Lung (tissue), 12 donors: ENCODE results near the gene TBC1D3B. TPM values are rescaled to one million over a fixed set of nuclear protein-coding genes. Genes with fewer than 3 reads are reported as not detected.
"Not testable (repeated sequence)": the region's sequence is repeated elsewhere in the genome, so short reads cannot be mapped to it uniquely, and the experiment has no call there.

Experiments used
- ATAC-seq: fragments of 200-7000 bp; cut with Tn5 transposase; one replicate; pipeline ENCODE4 v1.9.1; 2020; ENCODE audit warnings: moderate number of reproducible peaks; ENCODE audit not compliant: insufficient read depth, low FRiP score
- DNase-seq, 3 donors: peaks; one replicate each; pipeline ENCODE4 v3.0.0-alpha.2; 2013 to 2017
- H3K27ac ChIP-seq, 2 donors: one replicate each; pipeline ENCODE4 v1.5.1; 2013; ENCODE audit warnings: mild to moderate bottlenecking in 2 of 2, moderate library complexity in 2 of 2, control low read depth in 1 of 2, inconsistent platforms in 1 of 2, low read depth in 1 of 2, low read length in 1 of 2
- H3K27me3 ChIP-seq, 3 donors: one replicate each; pipeline ENCODE4 v1.5.1; 2013; ENCODE audit warnings: low read length in 2 of 3; ENCODE audit not compliant: control insufficient read depth in 3 of 3, insufficient read depth in 3 of 3
- H3K36me3 ChIP-seq, 4 donors: one replicate each; pipeline ENCODE4 v1.5.1; 2013; ENCODE audit warnings: low read length in 4 of 4, mild to moderate bottlenecking in 1 of 4, moderate library complexity in 1 of 4; ENCODE audit not compliant: control insufficient read depth in 4 of 4, insufficient read depth in 4 of 4
- H3K4me1 ChIP-seq, 5 donors: one replicate each; pipeline ENCODE4 v1.5.1; 2013; ENCODE audit warnings: low read length in 5 of 5, mild to moderate bottlenecking in 2 of 5, moderate library complexity in 1 of 5; ENCODE audit not compliant: control insufficient read depth in 5 of 5, insufficient read depth in 5 of 5
- H3K4me3 ChIP-seq: one replicate; pipeline ENCODE4 v1.5.1; 2013; ENCODE audit warnings: mild to moderate bottlenecking, control low read depth, moderate library complexity
- H3K9ac ChIP-seq, 2 donors: one replicate each; pipeline ENCODE4 v1.5.1; 2013; ENCODE audit warnings: low read length in 2 of 2, control low read depth in 1 of 2; ENCODE audit not compliant: insufficient read depth in 1 of 2
- H3K9me3 ChIP-seq, 4 donors: one replicate each; pipeline ENCODE4 v1.5.1; 2013; ENCODE audit warnings: low read length in 3 of 4, mild to moderate bottlenecking in 1 of 4, moderate library complexity in 1 of 4; ENCODE audit not compliant: control insufficient read depth in 4 of 4, insufficient read depth in 3 of 4
- WGBS, 2 donors: extraction: QIAGEN DNeasy Blood & Tissue Kit; methylation state at CpG; one replicate each; pipeline ENCODE4 v1.1.7; 2013; 5-methylcytosine and 5-hydroxymethylcytosine counted together
- polyA plus RNA-seq, 2 donors: library from polyadenylated mRNA; stranded (reverse); fragments of 200-250 nt; gene quantifications; one replicate each; pipeline ENCODE4 v1.2.1, GENCODE V29; 2013
- total RNA-seq, 2 donors: library from RNA; depleted of rRNA in 1 of 2; stranded (reverse); fragments of >200 nt in 1 of 2; gene quantifications; one replicate each; pipeline ENCODE4 v1.2.1, GENCODE V29; 2014 to 2021
- TF ChIP-seq, protein P1 (sequence below): IDR thresholded peaks from 2 replicates; pipeline ENCODE4 v1.5.1; 2012; ENCODE audit warnings: mild to moderate bottlenecking; ENCODE audit errors: control extremely low read depth, extremely low read depth
- donor health status: control.
- donor health status: control.
- donor health status: Bipolar disorder and iron deficiency.
- donor health status: healthy.
- donor health status: DM: yes; HTN: yes; CAD: no.

TBC1D3B gene
- total and polyA plus RNA-seq, 4 donors = 1.6 to 7.5 (median 3.0) TPM

GRCh38 chr17:36127199-36127893, 49.1 kb downstream of the TBC1D3B start:
- no peaks in the 10 kb centered on the region for H3K36me3 ChIP-seq
- no peak overlapping the region for H3K9ac ChIP-seq
- DNase-seq (no peak), ATAC-seq (no peak)
- H3K27me3 ChIP-seq = no peaks in the 10 kb centered on the region
- H3K27ac ChIP-seq = no peak overlapping the region
- peaks cover 0 to 14% (median 4%) of the 10 kb centered on the region in 4 donors for H3K9me3 ChIP-seq
- H3K4me3 ChIP-seq = no peak overlapping the region
- H3K4me1 ChIP-seq = peaks cover 0 to 1% (median 0%) of the 10 kb centered on the region in 5 donors
- 84% methylated on average over 7 of the region's 7 CpGs for WGBS, 2 donors
- TF ChIP-seq, protein P1, sequence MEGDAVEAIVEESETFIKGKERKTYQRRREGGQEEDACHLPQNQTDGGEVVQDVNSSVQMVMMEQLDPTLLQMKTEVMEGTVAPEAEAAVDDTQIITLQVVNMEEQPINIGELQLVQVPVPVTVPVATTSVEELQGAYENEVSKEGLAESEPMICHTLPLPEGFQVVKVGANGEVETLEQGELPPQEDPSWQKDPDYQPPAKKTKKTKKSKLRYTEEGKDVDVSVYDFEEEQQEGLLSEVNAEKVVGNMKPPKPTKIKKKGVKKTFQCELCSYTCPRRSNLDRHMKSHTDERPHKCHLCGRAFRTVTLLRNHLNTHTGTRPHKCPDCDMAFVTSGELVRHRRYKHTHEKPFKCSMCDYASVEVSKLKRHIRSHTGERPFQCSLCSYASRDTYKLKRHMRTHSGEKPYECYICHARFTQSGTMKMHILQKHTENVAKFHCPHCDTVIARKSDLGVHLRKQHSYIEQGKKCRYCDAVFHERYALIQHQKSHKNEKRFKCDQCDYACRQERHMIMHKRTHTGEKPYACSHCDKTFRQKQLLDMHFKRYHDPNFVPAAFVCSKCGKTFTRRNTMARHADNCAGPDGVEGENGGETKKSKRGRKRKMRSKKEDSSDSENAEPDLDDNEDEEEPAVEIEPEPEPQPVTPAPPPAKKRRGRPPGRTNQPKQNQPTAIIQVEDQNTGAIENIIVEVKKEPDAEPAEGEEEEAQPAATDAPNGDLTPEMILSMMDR = no peak

DNA sequence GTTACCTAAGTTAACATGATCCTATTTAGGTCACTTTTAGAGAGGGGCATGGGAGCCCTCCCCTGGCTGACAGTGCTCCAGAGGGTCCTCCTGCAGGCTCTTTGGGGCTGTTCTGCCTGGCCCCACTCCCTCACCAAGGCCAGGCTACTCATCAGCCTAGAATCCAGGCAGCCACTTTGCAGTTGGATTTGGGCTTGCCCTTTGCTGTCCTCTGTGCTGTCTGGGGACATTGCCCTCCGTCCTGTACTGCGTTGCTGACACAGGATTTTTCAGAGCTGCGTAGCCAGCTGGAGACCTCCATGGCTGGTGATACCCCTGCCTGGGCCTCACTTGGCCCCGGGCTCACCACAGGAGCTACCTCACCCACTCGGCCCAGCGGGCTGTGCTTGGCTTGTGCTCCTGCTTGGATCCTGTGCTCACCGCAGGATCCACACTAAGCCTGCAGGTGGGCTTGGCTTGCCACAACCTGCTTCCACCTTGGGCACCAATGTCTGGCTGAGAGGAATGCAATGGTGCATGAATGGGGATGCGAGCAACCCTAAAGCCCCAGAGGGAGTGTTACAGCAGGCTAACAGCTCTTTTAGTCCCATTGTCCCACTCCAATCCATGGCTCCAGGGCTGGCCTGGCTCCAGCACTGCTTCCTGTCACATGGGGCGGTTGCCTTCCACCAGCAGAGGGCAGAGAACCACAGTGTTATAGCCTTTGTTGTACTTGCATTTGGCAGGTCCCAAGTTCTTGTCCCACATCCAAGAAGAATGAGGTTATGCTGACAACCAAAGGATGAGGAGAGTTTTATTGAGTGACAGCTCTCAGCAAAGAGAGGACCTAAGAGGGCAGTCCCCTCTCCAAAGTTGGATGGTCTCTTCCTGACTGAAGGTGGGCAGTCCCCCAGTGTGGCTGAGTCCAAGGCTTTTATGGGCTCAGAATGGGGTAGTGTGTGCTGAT, 51.3 kb downstream of the TBC1D3B start:
- 83 to 87% methylated on average over 9 of the region's 9 CpGs for WGBS, 2 donors
- DNase-seq = no peak
- no peak for ATAC-seq

DNA sequence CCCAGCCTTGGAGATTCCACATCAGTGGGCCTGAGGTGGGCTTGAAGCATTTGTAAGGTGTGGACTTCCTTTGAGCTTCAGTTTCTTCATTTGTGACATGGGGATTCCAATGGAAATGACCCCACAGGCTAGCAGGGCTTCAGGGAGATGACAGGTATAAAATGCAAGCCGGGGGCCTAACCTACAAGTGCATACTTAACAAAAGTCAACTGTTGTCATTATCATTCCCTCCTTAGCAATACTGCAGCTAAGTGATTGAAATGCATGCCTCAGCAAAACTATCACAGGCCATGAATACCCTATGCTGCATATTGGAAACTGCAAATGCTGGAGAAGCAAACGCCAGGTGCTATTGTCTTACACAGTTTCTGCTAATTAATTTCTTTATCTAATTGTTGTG, 53.0 kb downstream of the TBC1D3B start:
- H3K9me3 ChIP-seq = peaks cover 0 to 14% (median 4%) of the 10 kb centered on the region in 4 donors
- ATAC-seq (no peak), DNase-seq (no peak)
- H3K9ac ChIP-seq = no peak overlapping the region
- no peak overlapping the region for H3K27ac ChIP-seq
- WGBS, 2 donors = 80 to 82% methylated on average over 2 of the region's 2 CpGs
- no peaks in the 10 kb centered on the region for H3K36me3 ChIP-seq
- H3K27me3 ChIP-seq = no peaks in the 10 kb centered on the region
- TF ChIP-seq, protein P1 = no peak
- H3K4me3 ChIP-seq = no peak overlapping the region
- peaks cover 0 to 1% (median 0%) of the 10 kb centered on the region in 5 donors for H3K4me1 ChIP-seq

More for the DNA sequence above, 51.3 kb downstream of the TBC1D3B start:
- Histone ChIP-seq H3K4me3 (no peak overlapping the region), H3K9me3 (peaks cover 0 to 14% (median 4%) of the 10 kb centered on the region in 4 donors), H3K27me3 (no peaks in the 10 kb centered on the region), H3K9ac (no peak overlapping the region), H3K4me1 (peaks cover 0 to 1% (median 0%) of the 10 kb centered on the region in 5 donors), H3K36me3 (no peaks in the 10 kb centered on the region), H3K27ac (no peak overlapping the region)
- TF ChIP-seq, protein P1 = no peak

DNA sequence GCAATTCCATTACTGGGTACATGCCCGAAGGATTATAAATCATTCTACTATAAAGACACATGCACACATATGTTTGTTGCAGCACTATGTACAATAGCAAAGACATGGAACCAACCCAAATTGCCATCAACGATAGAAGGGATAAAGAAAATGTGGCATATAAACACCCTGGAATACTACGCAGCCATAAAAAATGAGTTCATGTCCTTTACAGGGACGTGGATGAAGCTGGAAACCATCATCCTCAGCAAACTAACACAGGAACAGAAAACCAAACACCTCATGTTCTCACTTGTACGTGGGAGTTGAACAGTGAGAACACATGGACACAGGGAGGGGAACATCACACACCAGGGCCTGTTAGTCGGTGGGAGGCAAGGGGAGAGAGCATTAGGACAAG, 55.3 kb downstream of the TBC1D3B start:
- H3K9me3 ChIP-seq = peaks cover 0 to 13% (median 4%) of the 10 kb centered on the region in 4 donors
- not testable (repeated sequence) for ATAC-seq, H3K27ac ChIP-seq, H3K4me1 ChIP-seq, H3K36me3 ChIP-seq, DNase-seq, H3K27me3 ChIP-seq, H3K9ac ChIP-seq, H3K4me3 ChIP-seq
- WGBS, 2 donors = 68 to 77% methylated on average over 6 of the region's 6 CpGs
